H1 (cell line): ENCODE data around the gene USP16. TPM values are rescaled to one million over a fixed set of nuclear protein-coding genes. Genes with fewer than 3 reads are reported as not detected.

Experiments used
- HDAC2 ChIP-seq, 2 experiments: fragments of 300-600 bp in 1 of 2; sonication (generic) in 1 of 2; IDR thresholded peaks; 2 replicates each; pipeline ENCODE4 v1.6.1; 2011 to 2012; ENCODE audit warnings: low read depth in 2 of 2, low read length in 2 of 2, mild to moderate bottlenecking in 2 of 2, moderate library complexity in 2 of 2, borderline replicate concordance in 1 of 2, inconsistent platforms in 1 of 2
- RAD21 ChIP-seq, 2 experiments: IDR thresholded peaks in 1 of 2; conservative IDR thresholded peaks in 1 of 2; 2 replicates each; pipeline ENCODE4 v1.6.1; 2011; ENCODE audit warnings: low read depth in 2 of 2, low read length in 2 of 2, improper control_type of control experiment in 1 of 2, inconsistent platforms in 1 of 2, mild to moderate bottlenecking in 1 of 2, moderate library complexity in 1 of 2
- TCF12 ChIP-seq: IDR thresholded peaks from 2 replicates; pipeline ENCODE4 v1.6.1; 2011; ENCODE audit warnings: low read depth, mild to moderate bottlenecking, low read length
- polyA plus RNA-seq, 7 experiments: library from polyadenylated mRNA; depleted of rRNA in 3 of 7; stranded (reverse) in 5 of 7; unstranded in 2 of 7; fragments of >200 nt in 5 of 7; fragments of 200-250 nt in 2 of 7; gene quantifications; 1 replicate in 5 of 7; 2 replicates in 1 of 7; 4 replicates in 1 of 7; pipeline versions ENCODE4 v1.2.1 to v1.2.3, GENCODE V29; 2011 to 2013; ENCODE audit warnings: missing spikeins in 2 of 7, mixed read lengths in 2 of 7
- total RNA-seq: library from RNA; stranded (reverse); fragmentation: NEBNext Ultra II Directional; extraction: Animal tissue kit (Norgen Biotek cat#: 25700); gene quantifications from 2 replicates; pipeline ENCODE4 v1.2.1, GENCODE V29; 2021

Gene USP16
- total and polyA plus RNA-seq, 2 of the 8 experiments (the other 6 are each of a cell fraction or from before 2014, with no cell fraction given): 3.4 to 19.1 TPM

DNA sequence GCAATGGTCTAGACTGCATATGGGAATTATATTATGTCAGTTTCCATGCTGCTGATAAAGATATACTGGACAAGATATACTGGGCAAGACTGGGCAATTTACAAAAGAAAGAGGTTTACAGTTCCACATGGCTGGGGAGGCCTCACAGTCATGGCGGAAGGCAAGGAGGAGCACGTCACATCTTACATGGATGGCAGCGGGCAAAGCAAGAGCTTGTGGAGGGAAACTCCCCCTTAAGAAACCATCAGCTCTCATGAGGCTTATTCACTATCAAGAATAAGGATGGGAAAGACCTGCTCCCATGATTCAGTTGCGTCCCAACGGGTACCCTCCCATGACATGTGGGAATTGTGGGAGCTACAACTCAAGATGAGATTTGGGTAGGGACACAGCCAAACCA lies 27.8 kb downstream of the USP16 start (continued):
- TF ChIP-seq HDAC2 (IDR thresholded peaks at IDR 0.05; ENCODE audit: borderline replicate concordance in 1 of 2, low read depth in 2 of 2, low read length in 2 of 2) (no peak), TCF12 (no peak), RAD21 (IDR thresholded peaks at IDR 0.05 in 1 of 2, conservative IDR thresholded peaks at IDR 0.05 in 1 of 2; ENCODE audit: low read depth in 2 of 2, low read length in 2 of 2) (no peak)
